HepG2 (cell line): Measurements from ENCODE around the gene A4GNT. TPM values are rescaled to one million over a fixed set of nuclear protein-coding genes. Genes with fewer than 3 reads are reported as not detected.

Experiments
- ATAC-seq: fragments of 200-7000 bp; cut with Tn5 transposase; 3 replicates; pipeline ENCODE4 v1.9.1; 2020; ENCODE audit warnings: mild to moderate bottlenecking, moderate library complexity
- BruUV-seq: library from RNA; stranded (reverse); fragments of 400-500 nt; replicated peaks from 2 replicates; lab custom pipeline; 2021; lab: Mats Ljungman, UMichigan
- CTCF ChIA-PET: fragments of 300-600 bp; formaldehyde crosslinking; extraction: SDS; loops from one replicate; lab custom pipeline; 2021; ENCODE audit warnings: low total read pairs, inconsistent platforms, low intra/inter-chr PET ratio; lab: Yijun Ruan, JAX
- POLR2A ChIA-PET: fragments of 350-600 bp; sonication (Branson Sonifier 250); formaldehyde crosslinking; loops from one replicate; lab custom pipeline; 2020; ENCODE audit warnings: antibody characterized with exemption, inconsistent platforms; lab: Yijun Ruan, JAX
- DNase-seq: peaks from one replicate; pipeline ENCODE4 v3.0.0-alpha.2; 2015; ENCODE audit warnings: low spot score
- FAIRE-seq: peaks from 3 replicates; lab custom pipeline; 2011; peaks lifted over from hg19 to GRCh38; lab: Jason Lieb, UNC
- H2AFZ ChIP-seq: one replicate; pipeline ENCODE4 v1.6.1; 2011; ENCODE audit warnings: low read length, inconsistent platforms
- H3K27ac ChIP-seq: fragments of 300-600 bp; 3 replicates; pipeline ENCODE4 v1.8.0; 2011; ENCODE audit warnings: mixed run types, mild to moderate bottlenecking, mixed read lengths, low read length, inconsistent platforms; ENCODE audit not compliant: insufficient read depth; ENCODE audit errors: extremely low read length
- H3K27me3 ChIP-seq, 2 experiments: fragments of 200-600 bp in 1 of 2; 2 replicates in 1 of 2; 3 replicates in 1 of 2; pipeline versions ENCODE4 v1.6.0 to v1.8.0; 2011; ENCODE audit warnings: low read length in 2 of 2, mild to moderate bottlenecking in 2 of 2, moderate library complexity in 2 of 2, inconsistent platforms in 1 of 2; ENCODE audit not compliant: insufficient read depth in 2 of 2, control insufficient read depth in 1 of 2
- H3K36me3 ChIP-seq, 2 experiments: fragments of 200-600 bp in 1 of 2; replicated peaks in 1 of 2; 2 replicates in 1 of 2; 3 replicates in 1 of 2; pipeline versions ENCODE4 v1.5.1 to v1.8.0; 2011; ENCODE audit warnings: low read length in 2 of 2, inconsistent platforms in 1 of 2; ENCODE audit not compliant: insufficient read depth in 2 of 2, control insufficient read depth in 1 of 2
- H3K4me1 ChIP-seq: 2 replicates; pipeline ENCODE4 v1.5.1; 2012; ENCODE audit warnings: low read length, inconsistent platforms; ENCODE audit not compliant: insufficient read depth
- H3K4me2 ChIP-seq: 2 replicates; pipeline ENCODE4 v1.6.0; 2011; ENCODE audit warnings: low read depth, low read length, inconsistent platforms
- H3K4me3 ChIP-seq, 3 experiments: fragments of 200-600 bp in 1 of 3; sonication (generic), shearing (Covaris generic) in 1 of 3; replicated peaks in 1 of 3; 2 replicates each; pipeline ENCODE4 v1.5.1; 2011 to 2016; ENCODE audit warnings: low read length in 3 of 3, inconsistent platforms in 2 of 3, low read depth in 2 of 3, mild to moderate bottlenecking in 2 of 3, control low read depth in 1 of 3, mixed read lengths in 1 of 3; ENCODE audit not compliant: insufficient read depth in 1 of 3
- H3K79me2 ChIP-seq: one replicate; pipeline ENCODE4 v1.6.1; 2011; ENCODE audit warnings: low read length, inconsistent platforms; ENCODE audit not compliant: insufficient read depth
- H3K9ac ChIP-seq: 2 replicates; pipeline ENCODE4 v1.6.0; 2011; ENCODE audit warnings: mild to moderate bottlenecking, low read depth, low read length, inconsistent platforms; ENCODE audit not compliant: insufficient read depth
- H3K9me3 ChIP-seq: 2 replicates; pipeline ENCODE4 v1.5.1; 2012; ENCODE audit warnings: mild to moderate bottlenecking, low read length
- H4K20me1 ChIP-seq: 2 replicates; pipeline ENCODE4 v1.6.0; 2011; ENCODE audit warnings: inconsistent platforms, mild to moderate bottlenecking, low read length, moderate library complexity; ENCODE audit not compliant: insufficient read depth
- AKAP8 ChIP-seq: sonication (generic); formaldehyde crosslinking; IDR thresholded peaks from 2 replicates; pipeline ENCODE4 v1.5.1; 2020; ENCODE audit warnings: mild to moderate bottlenecking, missing genetic modification reagents
- EEA1 ChIP-seq: sonication (generic); formaldehyde crosslinking; IDR thresholded peaks from 2 replicates; pipeline ENCODE4 v1.5.1; 2020; ENCODE audit warnings: mild to moderate bottlenecking, missing genetic modification reagents, borderline replicate concordance
- FOSL2 ChIP-seq: sonication (generic); formaldehyde crosslinking; IDR thresholded peaks from 2 replicates; pipeline ENCODE4 v1.4.0; 2020; ENCODE audit warnings: missing genetic modification reagents
- MAFF ChIP-seq: IDR thresholded peaks from 2 replicates; pipeline ENCODE4 v1.6.1; 2011; ENCODE audit warnings: low read depth, low read length, improper control_type of control experiment
- MAFK ChIP-seq, 2 experiments: IDR thresholded peaks in 1 of 2; conservative IDR thresholded peaks in 1 of 2; 2 replicates each; pipeline ENCODE4 v1.6.1; 2011; ENCODE audit warnings: improper control_type of control experiment in 2 of 2, low read length in 2 of 2
- MEF2D ChIP-seq: sonication (generic); formaldehyde crosslinking; IDR thresholded peaks from 2 replicates; pipeline ENCODE4 v1.5.1; 2020; ENCODE audit warnings: mild to moderate bottlenecking, missing genetic modification reagents
- PHF8 ChIP-seq: sonication (generic); formaldehyde crosslinking; IDR thresholded peaks from 2 replicates; pipeline ENCODE4 v1.5.0; 2020; ENCODE audit warnings: missing genetic modification reagents
- RBM22 ChIP-seq: fragments of 200-400 bp; formaldehyde crosslinking; optimal IDR thresholded peaks from 2 replicates; pipeline ENCODE3; 2017; ENCODE audit warnings: mild to moderate bottlenecking, low read length, moderate library complexity
- SP2 ChIP-seq: sonication (generic); formaldehyde crosslinking; IDR thresholded peaks from 2 replicates; pipeline ENCODE4 v1.5.1; 2020; ENCODE audit warnings: mild to moderate bottlenecking, missing genetic modification reagents
- SYNCRIP ChIP-seq: fragments of 200-400 bp; formaldehyde crosslinking; IDR thresholded peaks from 2 replicates; pipeline ENCODE4 v1.6.1; 2018; ENCODE audit warnings: mild to moderate bottlenecking, low read depth, low read length; ENCODE audit not compliant: insufficient read depth
- WGBS: methylation state at CpG from one replicate; pipeline ENCODE4 v1.1.6; 2017; ENCODE audit warnings: low lambda C conversion rate; 5-methylcytosine and 5-hydroxymethylcytosine counted together
- in situ Hi-C: cut with HindIII; loops from 2 replicates; pipeline ENCODE4 v1.10.0; 2017; ENCODE audit warnings: low pct_unique_long_range_greater_than_20kb; ENCODE audit not compliant: extremely low pct_ligation_motif_present
- intact Hi-C: fragments of 100-400 bp; cut with micrococcal nuclease; formaldehyde crosslinking; loops from one replicate; pipeline ENCODE4 v1.10.0; 2022; ENCODE audit not compliant: unreplicated experiment
- polyA plus RNA-seq, 8 experiments: library from polyadenylated mRNA; depleted of rRNA in 3 of 8; stranded (reverse) in 7 of 8; unstranded in 1 of 8; fragments of >200 nt; fragmentation: Illumina TruSeq in 4 of 8; extraction: Trizol in 4 of 8; gene quantifications; 2 replicates each; pipeline versions ENCODE4 v1.2.1 to v1.2.3, GENCODE V29; 2011 to 2016; ENCODE audit warnings: low read depth in 4 of 8, missing spikeins in 1 of 8, mixed read lengths in 1 of 8; ENCODE audit not compliant: insufficient read depth in 1 of 8
- total RNA-seq, 5 experiments: library from RNA; depleted of rRNA; stranded (reverse); fragments of >200 nt; fragmentation: Illumina TruSeq; extraction: Trizol; gene quantifications; 2 replicates each; pipeline ENCODE4 v1.2.3, GENCODE V29; 2016; ENCODE audit warnings: low read depth in 1 of 5
- TF ChIP-seq, protein P1 (sequence below): sonication (generic); formaldehyde crosslinking; IDR thresholded peaks from 2 replicates; pipeline ENCODE4 v1.8.1; 2023; ENCODE audit warnings: missing genetic modification reagents, mild to moderate bottlenecking, borderline replicate concordance

The A4GNT gene
- total and polyA plus RNA-seq, 2 of the 13 experiments (the other 11 are each of a cell fraction or from before 2014, with no cell fraction given) = not detected

DNA sequence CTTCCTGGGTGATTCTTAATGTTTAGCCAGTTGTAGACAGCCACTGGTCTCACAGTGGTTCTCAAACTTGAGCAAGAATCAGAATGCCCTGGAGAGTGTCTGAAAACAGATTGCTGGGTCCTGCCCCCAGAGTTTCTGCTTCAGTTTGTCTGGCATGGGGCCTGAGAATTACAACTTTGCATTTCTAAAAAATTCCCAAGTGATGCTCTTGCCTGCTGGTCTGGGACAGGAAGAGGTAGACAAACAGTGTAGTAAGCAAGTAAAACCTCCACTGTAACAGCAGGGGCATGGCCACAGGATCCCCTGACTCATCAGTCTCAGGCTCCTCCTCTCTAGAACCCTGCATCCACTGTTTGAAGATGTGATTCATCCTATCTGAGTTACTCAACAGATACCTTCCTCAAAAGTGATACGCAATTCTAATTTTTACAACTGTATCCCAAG, 53.3 kb downstream of the A4GNT start:
- CTCF ChIA-PET = no interaction called here
- H3K4me3 ChIP-seq = no peak overlapping the region
- no peaks in the 10 kb centered on the region for H3K27me3 ChIP-seq
- no peaks in the 10 kb centered on the region for H4K20me1 ChIP-seq
- no peaks in the 10 kb centered on the region for H3K79me2 ChIP-seq
- intact Hi-C loops = no loop called here
- peak; percentile 32 for DNase-seq
- TF ChIP-seq, protein P1, sequence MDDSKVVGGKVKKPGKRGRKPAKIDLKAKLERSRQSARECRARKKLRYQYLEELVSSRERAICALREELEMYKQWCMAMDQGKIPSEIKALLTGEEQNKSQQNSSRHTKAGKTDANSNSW (CRISPR knock-in tag) = no peak
- TF ChIP-seq SYNCRIP (no peak), MAFK (conservative IDR thresholded peaks at IDR 0.05 in 1 of 2, IDR thresholded peaks at IDR 0.05 in 1 of 2; ENCODE audit: low read length in 2 of 2) (0 out of 4 replicates have a peak, but pooled peaks of 1 of the 2 experiments have one; percentile 4), MAFF (0 out of 2 replicates have a peak, but pooled peaks have one; percentile 10), EEA1 (CRISPR knock-in tag) (no peak), RBM22 (no peak), AKAP8 (CRISPR knock-in tag) (no peak), MEF2D (no peak), PHF8 (no peak), FOSL2 (peak; percentile 26; the same call in 1 of the 2 replicates), SP2 (CRISPR knock-in tag) (no peak)
- H3K4me1 ChIP-seq = peaks cover 10% of the 10 kb centered on the region
- 42% methylated on average over 1 of the region's 1 CpG for WGBS
- H2AFZ ChIP-seq = no peak overlapping the region
- no peaks in the 10 kb centered on the region for H3K9me3 ChIP-seq
- no peaks in the 10 kb centered on the region for H3K36me3 ChIP-seq
- POLR2A ChIA-PET = no interaction called here
- no TSS peak for BruUV-seq
- ATAC-seq = peak; percentile 35; the same call in 1 of the 3 replicates
- H3K27ac ChIP-seq = no peak overlapping the region
- H3K9ac ChIP-seq = no peak overlapping the region
- no peak overlapping the region for H3K4me2 ChIP-seq
- no peak for FAIRE-seq
- in situ Hi-C loops = no loop called here
